GM18861 (cell line): ENCODE data around the gene GPR142.
"Not testable (repeated sequence)": the region's sequence is repeated elsewhere in the genome, so short reads cannot be mapped to it uniquely, and the experiment has no call there.

Source experiments
- ATAC-seq: cut with Tn5 transposase; IDR thresholded peaks from one replicate; pipeline ENCODE4 v1.9.1; 2021; ENCODE audit not compliant: unreplicated experiment

The GPR142 gene

GRCh38 chr17:74392848-74393247 is 25.5 kb downstream of the GPR142 start:
- ATAC-seq: no peak

- no peak for ATAC-seq
Measured at GRCh38 chr17:74393346-74393942, 26.1 kb downstream of the GPR142 start.

GRCh38 chr17:74394275-74394950 is 27.1 kb downstream of the GPR142 start:
- no peak for ATAC-seq

- ATAC-seq: no peak
Measured at GRCh38 chr17:74394977-74395376, 27.7 kb downstream of the GPR142 start.

DNA sequence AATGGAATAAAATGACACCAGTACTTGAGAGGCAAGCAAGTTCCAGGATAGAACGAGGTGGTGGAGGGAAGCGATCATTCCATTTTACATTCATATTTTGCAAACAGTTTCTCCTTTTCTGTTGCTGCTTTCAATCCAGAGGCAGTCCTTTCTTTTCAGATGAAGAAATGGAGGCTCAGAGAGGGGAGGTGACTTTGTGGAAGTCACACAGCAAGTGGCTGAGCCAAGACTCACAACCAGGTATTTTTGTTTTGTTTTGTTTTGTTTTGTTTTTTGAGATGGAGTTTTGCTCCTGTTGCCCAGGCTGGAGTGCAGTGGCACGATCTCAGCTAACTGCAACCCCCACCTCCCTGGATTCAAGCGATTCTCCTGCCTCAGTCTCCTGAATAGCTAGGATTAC is 29.3 kb downstream of the GPR142 start:
- no peak for ATAC-seq

DNA sequence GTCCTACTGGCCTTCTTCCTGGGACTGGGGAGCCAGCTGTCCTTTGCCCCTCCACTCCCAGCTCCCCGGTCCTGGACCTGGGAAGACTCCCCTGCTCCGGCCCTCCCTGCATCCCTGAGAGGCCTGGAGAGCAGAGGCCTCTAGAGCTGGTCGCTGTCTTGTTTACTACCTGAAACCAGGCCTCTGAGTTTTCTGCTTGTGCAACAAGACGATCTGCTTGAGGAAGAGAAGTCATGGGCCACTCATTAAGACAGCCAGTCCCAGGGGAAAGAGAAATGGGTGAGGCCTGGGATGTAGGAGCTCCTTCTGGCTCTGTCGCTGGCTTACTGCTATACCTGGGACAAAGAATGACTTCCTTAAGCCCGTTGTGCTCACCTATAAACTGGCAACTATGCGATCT is 34.7 kb downstream of the GPR142 start:
- no peak for ATAC-seq

DNA sequence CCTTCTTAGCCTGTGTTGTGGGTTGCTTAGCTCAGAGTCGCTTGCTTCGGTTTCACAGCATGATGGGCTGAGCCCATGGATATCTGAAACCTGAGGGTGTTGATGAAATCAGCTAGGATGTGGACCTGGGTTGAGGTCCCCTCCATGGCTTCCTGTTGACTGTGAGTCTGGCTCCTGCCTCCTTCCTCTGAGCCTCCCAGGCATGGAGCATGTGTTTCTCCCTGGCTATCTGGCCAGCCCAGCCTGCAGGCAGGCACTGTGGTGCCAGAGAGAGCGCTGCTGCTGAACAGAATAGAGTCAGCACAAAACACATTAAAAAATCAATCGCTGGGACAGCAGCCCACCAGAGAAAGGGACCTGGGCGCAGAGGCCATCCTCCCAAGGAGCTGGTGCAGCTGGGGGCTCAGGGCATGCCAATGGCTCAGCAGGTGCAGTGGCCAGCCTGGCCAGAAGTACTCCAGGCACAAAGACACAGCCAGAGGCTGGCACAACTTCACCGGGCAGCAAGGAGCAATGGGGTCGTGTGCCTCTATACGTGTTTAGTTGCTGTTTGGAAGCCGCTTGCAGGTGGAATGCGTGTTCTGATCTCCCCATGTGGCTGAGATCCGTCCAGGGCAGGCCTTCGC is 36.3 kb downstream of the GPR142 start:
- no peak for ATAC-seq

DNA sequence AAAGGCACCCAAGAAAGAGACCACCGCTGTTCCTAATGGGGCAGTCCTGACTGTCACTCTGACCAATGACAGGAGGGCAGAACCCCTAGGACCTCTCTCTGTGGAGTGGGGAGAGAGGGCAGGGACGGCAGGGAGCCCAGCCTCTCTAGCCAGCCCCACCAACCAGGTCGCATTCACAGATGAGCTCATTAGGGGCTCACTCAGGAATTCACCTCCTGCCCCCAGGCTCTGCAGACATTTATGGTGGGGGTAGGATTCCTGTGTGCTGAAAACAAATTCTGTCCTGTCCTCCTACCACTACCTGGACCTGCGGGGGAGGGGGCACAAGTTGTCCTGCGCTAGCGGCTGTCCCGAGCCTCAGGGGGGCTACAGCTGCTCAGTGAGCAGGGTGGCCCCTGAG is 36.9 kb downstream of the GPR142 start:
- ATAC-seq: no peak

GRCh38 chr17:74404789-74405188 is 37.5 kb downstream of the GPR142 start:
- no peak for ATAC-seq

DNA sequence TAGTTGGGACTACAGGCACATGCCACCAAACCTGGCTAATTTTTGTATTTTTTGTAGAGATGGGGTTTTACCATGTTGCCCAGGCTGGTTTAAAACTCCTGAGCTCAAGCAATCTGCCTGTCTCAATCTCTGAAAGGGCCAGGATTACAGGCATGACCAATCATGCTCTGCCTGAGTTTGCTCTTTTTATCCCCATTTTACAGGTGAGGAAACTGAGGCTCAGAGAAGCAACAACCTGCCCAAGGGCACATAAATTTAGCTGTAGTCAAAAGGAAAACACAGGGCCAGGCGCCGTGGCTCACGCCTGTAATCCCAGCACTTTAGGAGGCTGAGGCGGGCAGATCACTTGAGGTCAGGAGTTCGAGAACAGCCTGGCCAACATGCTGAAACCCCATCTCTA is 38.0 kb downstream of the GPR142 start:
- not testable (repeated sequence) for ATAC-seq

GRCh38 chr17:74407384-74407783 is 40.1 kb downstream of the GPR142 start:
- no peak for ATAC-seq

DNA sequence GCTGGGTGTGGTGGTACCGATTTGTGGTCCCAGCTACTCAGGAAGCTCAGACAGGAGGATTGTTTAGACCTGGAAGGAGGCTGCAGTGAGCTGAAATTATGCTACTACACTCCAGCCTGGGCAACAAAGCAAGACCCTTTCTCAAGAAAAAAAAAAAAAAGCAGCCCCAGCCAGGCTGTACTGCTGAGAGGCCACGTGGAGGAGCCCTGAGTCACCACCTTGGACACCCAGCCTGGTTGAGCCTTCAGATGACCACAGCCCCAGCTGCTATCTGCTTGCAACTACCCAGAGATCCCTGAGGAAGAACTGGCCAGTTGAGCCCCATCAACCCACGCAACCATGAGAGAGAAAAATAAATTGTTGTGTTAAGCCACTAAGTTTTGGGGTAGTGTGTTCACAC is 41.0 kb downstream of the GPR142 start:
- no peak for ATAC-seq

GRCh38 chr17:74408815-74409214 is 41.5 kb downstream of the GPR142 start:
- no peak for ATAC-seq

DNA sequence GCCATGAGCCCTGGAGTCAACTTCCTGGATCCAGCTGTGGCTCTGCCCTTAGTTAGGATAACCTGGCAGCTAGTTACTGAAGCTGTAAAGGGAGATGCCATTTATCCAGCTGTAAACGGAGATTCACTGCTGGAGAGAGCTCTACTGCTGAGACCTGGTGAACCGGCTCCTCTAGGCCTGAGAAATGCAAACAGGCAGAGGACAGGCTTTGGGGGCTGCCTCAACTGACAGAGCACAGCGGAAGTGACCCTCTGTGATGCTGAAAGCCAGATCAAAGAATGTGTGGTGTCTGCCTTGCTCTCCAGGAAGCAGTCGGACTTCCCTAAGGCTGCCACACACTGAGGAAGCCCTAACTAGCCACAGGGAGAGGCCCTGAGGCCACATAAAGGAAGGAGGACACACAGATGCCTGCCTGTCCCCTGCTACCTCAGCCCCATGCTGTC is 42.7 kb downstream of the GPR142 start:
- ATAC-seq: no peak

DNA sequence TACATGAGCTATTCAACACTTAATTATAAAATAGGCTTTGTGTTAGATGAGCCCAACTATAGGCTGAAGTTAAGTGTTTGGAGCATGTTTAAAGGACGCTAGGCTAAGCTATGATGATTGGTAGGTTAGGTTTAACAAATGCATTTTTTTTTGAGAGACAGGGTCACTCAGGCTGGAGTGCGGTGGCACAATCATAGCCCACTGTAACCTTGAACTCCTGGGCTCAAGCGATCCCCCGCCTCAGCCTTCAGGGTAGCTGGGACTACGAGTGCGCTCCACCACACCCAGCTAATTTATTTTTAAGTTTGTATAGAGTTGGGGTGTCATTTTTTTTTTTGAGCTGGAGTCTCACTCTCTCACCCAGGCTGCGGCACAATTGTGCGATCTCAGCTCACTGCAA is 45.3 kb downstream of the GPR142 start:
- ATAC-seq: no peak

GRCh38 chr17:74413491-74413890 is 46.2 kb downstream of the GPR142 start:
- ATAC-seq: no peak

GRCh38 chr17:74414510-74414909 is 47.2 kb downstream of the GPR142 start:
- ATAC-seq: no peak

DNA sequence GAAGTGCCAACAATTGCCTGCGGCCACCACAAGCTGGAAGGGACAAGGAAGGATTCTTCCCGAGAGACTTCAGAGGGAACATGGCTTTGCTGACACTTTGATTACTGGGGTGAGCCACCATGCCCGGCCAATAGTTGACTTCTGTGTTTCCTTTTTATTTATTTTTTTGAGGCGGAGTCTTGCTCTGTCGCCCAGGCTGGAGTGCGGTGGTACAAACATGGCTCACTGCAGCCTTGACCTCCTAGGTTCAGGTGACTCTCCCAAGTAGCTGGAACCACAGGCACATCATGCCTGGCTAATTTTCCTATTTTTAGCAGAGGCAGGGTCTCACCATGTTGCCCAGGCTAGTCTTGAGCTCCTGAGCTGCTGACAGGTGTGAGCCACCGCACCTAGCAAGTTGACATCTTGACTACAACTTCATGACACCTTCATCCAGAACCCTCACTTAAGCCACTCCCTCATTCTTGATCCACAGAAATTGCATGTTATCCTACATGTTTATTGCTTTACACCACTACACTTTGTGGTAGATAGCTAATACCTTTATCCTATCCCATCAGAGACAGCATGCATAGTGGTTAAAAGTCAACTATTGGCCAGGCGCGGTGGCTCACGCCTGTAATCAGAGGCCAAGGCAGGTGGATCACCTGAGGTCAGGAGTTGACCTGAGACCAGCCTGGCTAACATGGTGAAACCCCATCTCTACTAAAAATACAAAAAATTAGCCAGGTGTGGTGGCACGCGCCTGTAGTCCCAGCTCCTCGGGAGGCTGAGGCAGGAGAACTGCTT is 48.5 kb downstream of the GPR142 start:
- ATAC-seq: no peak

GRCh38 chr17:74417178-74418045 is 50.1 kb downstream of the GPR142 start:
- ATAC-seq: peak; percentile 75

DNA sequence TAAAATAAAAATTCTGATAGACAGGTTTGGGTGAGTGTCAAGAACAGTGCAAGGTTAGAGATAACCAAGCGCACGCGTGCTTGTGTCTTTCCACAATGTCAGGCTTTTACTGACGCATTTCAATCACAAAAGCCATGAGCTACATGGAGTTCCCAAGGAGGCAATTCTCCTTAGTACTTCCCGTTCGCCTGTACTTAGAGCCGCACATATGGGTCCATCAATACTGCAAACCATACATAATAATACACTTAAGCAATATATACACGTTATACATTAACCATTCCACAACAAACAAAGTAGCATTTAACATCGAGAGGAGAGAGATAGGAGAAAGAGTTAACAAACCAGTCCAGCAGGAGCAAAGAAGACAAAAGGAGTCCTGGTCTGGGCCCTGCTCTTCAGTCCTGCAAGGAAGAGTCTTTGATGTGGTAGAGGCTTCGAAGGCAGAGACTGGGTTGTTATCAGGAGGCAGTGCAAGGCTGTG is 52.7 kb downstream of the GPR142 start:
- ATAC-seq: no peak
